Body of pancreas (tissue), 4 donors: ENCODE results near the gene THSD4.

Source experiments
- CTCF ChIP-seq, 7 experiments: fragments of 450-650 bp in 4 of 7; fragments of 200-600 bp in 3 of 7; sonication (generic) in 3 of 7; IDR thresholded peaks; one replicate each; pipeline ENCODE4 v1.5.1; 2016 to 2019; ENCODE audit warnings: antibody characterized with exemption in 7 of 7
- POLR2A ChIP-seq, 3 donors: fragments of 450-650 bp; IDR thresholded peaks; one replicate each; pipeline ENCODE4 v1.6.1; 2016; ENCODE audit warnings: antibody characterized with exemption in 3 of 3, mild to moderate bottlenecking in 2 of 3

- TF ChIP-seq CTCF (IDR thresholded peaks at IDR 0.05), result no peak
- TF ChIP-seq POLR2A (IDR thresholded peaks at IDR 0.05), result no peak
Observed at GRCh38 chr15:71777216-71777943, 662.1 kb downstream of the THSD4 start.
